Embryonic facial prominence (tissue), 1 donor: Measurements from ENCODE around the gene DIO1.

Experiments
- DNase-seq: peaks from one replicate; pipeline ENCODE4 v3.0.0-alpha.2; 2016; ENCODE audit errors: extremely low spot score

DIO1 gene

DNA sequence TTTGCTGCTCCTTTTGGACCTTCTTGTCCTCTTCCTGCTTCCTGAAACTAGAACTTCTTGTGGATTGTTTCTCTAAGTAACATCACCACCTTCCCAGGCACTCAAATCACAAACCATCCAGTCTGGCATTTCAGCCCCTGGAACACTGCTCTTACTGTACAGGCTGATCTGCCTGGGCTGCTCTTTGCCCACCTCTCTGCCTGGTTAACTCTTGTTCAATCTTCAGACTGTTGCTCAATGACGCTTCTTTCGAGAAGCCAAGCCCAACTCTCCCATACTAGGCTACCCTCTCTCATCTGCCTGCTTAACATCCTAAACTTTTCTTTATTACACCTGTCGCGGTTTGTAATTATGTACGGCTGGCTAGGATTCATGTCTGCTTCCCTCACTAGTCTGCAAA is 657 bp downstream of the DIO1 start:
- DNase-seq: no peak

DNA sequence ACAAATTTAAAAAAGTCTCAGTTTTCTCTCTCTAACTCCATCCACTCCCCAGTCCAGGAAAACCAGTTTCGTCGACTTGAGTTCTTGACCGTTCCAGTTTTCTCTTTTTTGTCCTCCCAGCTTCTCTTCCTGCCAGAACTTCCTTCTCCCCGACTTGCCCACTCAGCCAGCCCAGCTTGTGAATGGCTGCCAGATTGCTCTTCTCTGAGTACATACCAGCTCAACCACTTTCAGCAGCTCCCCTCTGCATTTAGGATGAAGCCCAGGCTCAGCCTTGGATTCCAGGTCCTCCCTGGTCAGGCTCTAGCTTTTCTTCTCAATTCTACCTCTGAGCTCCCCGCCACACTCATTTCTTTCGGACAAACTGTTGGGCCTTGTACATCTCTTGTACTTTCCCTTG is 1.4 kb downstream of the DIO1 start:
- no peak for DNase-seq

DNA sequence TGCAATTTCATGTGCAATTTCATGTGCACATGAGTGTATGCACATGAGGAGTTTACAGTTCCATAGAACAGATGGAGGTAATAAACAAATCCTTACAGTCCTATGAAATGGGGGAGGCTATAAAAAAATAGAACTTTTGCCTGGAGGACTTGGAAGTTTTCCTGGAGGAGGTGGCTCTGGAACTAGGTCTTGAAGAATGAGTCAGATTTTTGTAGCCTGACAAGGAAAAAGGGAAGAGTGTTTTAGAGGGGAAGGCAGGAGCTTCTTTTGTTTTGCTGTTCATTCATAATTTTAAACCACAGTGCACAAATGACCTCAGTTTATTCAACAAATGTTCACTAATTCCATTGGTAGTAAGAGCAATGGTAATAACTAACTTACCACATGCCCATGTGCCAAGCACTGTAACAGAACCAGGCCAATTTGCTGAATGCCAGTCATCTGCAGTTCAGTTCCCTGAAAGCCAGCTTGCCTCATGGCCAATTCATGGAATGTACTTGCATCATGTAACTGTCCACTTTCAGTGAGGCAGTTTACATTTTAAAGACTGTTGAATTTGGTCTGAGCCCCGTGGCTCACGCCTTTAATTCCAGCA is 2.7 kb downstream of the DIO1 start:
- no peak for DNase-seq

DNA sequence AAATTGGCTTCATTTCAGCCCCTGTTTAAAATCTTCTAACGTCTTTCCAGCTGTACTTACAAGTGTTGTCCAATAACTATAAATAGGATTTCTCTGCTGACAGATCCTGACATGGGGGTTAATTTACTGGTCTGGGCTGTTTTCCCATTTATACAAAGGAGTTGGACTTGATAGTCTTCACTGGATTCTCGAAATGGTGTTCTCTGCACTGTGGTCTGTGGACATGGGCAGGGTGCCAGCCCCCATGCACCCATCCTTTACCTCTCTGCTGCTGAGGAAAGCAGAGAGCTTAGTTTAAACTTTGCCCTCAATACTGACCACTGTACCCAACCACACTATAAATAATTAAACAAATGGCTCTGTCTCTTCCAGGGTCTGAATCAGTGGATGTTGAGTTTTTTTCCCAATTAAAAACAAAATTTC is 5.2 kb downstream of the DIO1 start:
- DNase-seq: no peak

DNA sequence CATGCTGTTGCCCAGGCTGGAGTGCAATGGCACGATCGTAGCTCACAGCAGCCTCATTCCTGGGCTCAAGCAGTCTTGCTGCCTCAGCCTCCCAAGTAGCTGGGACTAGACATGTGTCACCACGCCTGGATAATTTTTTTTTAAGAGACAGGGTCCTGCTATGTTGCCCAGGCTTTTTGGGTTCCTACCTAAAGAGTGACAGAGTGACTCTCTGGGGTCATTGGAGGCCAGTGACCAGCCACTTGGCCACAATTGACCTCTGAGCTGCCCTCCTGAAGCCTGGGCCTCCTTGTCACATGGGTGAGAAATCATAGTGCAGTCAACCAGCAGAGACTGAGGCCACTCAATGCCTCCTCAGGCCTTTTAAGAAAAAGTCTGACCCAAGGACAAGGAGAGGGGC is 5.7 kb downstream of the DIO1 start:
- DNase-seq: no peak

DNA sequence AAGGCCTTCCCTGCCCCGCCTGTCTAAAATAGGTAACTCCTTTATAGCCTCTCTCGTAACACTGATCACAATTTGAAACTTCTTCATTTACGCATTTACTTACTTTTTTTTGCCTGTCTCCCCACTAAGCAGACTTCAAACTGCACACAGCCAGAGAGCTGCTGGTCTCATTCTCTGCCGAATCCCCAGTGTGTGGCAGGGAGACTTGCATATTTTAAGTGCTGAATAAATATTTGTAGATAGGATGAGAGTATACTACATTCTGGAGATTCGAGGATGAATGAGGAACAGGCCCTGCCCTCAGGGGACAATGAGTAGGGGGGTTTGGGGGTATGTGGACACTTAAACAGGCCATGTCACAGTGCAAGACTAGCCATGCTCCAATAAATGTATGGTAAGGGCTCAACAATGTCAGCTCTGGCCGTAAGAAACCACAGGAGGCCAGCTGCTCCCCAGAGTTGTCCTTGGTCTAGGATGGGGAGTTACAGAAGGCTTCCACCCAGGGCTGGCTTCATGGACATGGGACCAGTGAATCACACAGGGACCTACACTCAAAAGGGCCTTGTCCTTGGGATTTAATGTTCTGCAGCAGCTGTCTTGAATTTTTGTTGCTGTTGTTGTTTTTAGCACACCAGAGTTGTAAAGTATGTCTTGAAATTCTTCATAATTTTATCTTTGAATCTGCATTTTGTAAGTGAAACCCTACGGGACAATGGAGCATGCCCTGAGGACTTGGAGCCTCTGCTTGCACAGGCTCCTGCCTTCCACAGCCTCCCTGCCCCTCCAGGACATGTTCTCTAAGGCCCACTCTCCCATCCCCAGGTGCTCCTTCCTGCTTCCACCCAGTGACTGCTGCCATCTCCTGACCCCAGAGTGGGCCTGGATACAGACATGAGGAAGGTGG is 8.5 kb downstream of the DIO1 start:
- DNase-seq: no peak

DNA sequence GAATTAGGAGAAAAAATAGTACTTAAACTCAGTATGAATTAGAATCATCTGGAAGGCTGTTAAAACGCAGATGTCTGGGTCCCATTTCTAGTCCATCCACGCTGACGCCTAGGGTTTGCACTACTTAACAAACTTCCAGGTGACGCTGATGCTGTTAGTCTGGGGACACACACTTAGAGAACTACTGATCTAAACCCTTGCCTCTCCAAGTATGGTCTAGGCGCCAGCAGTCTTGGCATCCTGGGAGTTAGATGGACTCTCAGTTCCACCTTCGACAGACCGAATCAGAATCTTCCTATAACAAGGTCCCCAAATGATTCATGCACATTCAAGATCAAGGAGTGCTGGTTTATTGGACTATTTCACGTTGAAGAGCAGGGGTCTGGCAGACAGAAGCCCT is 11.5 kb downstream of the DIO1 start:
- DNase-seq: no peak

DNA sequence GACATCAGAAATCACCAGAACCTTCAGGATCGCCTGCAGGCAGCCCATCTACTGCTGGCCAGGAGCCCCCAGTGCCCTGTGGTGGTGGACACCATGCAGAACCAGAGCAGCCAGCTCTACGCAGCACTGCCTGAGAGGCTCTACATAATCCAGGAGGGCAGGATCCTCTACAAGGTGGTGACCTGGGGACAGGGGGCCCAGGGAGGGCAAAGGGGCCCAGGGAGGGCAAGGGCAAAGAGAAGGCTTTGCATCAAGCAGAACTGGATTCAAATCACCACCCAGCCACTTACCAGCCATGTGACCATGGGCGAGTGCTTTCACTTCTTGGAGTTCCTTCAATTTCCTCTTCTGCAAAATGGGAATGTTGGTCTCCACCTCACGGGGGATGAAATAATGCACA is 12.1 kb downstream of the DIO1 start:
- DNase-seq: no peak

DNA sequence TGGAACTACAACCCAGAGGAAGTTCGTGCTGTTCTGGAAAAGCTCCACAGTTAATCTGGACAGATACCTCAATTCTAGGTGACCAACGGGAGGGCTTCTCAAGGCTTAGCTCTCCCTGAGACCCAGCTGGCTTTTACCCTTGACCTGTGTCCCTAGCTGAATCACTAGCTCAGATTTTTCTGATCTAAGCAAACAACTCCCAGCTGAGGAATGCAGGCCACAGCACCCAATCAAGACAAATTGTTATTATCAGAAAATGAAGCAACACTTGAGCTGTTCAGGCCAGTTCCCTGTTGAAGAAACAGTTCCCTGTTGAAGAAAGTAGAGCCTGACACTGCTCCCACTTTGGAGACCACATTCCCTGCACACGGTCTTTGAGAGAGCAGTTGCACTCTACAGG is 16.0 kb downstream of the DIO1 start:
- DNase-seq: no peak

DNA sequence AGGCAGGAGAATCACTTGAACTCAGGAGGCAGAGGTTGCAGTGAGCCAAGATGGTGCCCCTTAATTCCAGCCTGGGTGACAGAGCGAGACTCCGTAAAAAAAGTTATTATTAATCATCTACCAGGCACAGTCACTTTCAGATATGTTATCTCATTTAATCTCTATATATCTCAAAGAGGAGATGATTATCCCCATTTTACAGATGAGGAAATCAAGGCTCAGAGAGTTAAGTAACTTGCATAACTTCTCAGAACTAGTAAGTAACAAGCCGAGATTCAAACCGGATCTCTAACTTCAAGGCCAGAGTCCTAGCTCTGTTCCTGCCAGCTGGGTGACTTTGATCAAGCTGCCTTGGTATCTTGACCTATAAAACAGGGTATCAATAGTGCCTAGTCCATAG is 17.5 kb downstream of the DIO1 start:
- DNase-seq: no peak

DNA sequence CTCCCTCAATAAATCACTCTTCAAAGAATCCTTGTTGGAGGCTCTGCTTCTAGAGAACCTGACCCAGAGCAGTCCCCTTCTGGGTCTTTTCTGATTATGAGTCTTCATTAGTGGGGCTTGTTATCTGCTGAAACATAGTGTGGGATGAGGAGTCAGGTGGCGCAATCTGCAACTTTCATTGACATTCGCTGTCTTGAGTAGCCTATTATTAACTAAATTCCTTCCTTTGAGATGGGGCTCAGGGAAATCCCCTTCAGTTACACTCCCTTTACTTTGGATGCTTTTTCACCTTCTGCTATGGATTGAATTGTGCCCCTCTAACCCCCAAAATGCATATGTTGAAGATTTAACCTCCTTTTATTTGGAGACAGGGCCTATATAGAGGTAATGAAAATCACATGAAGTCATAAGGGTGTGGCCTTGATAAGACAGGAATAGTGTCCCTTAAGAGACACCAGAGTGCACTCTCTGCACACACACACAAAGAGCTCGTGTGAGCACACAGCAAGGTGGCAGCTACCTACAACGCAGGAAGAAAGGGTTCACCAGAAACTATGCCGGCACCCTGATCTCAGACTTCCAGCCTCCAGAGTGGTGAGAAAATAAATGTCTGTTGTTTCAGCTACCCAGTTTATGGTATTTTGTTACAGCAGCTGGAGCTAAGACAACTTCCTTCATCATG is 19.5 kb downstream of the DIO1 start:
- no peak for DNase-seq

DNA sequence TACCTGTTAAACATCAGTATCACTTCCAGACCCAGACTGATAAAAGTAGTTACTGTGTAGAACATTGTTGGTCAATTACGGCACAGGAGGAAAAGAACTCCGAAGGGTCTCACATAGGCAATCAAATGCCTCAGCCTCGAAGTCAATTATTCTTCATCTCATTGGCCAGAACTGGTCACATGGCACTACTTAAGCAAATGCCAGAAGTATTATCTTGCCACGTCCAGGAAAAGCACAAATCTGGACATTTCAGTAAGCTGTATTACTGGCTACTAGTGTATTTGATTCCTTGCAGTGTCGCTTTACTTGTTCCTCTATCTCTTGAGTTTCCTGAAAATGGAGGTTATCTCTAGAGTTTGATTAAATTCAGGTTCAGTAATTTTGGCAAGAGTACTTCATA is 24.4 kb downstream of the DIO1 start:
- no peak for DNase-seq

DNA sequence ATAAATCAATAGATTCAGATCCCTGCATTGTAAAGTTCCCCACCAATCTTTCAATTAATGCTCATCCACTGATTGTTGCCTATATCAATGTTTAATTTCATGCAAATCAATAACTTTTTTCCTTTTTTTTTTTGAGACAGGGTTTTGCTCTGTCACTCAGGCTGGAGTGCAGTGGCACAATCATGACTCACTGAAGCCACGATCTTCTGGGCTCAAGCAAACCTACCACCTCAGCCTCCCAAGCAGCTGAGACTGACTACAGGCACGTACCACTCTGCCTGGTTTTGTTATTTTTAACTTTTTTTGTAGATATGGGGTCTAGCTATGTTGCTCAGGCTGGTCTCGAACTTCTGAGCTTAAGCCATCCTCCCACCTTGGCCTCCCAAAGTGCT is 25.7 kb downstream of the DIO1 start:
- DNase-seq: no peak

DNA sequence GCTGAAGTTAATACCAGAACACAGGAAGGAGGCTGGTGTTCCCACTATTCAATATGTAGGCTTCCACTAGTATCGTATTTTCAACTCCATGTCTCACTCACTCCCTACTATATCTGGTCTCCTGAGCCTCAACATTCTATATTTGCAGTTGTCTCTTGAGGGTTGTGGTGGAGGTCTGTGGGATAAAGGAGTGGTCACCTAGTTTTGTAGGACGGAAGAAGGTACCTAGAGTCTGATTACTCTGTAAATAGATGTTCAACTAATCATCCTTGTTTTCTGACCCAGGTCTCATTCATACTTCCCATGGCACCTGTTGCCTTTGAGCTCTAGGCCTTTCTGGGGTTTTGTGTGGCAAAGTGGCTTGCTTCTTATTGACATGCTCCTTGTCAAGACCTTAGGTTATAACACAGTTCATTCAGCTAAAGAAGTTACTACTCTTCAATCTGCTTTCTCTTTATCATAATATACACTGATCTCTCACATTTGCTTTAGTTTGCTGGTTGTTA is 33.4 kb downstream of the DIO1 start:
- no peak for DNase-seq

DNA sequence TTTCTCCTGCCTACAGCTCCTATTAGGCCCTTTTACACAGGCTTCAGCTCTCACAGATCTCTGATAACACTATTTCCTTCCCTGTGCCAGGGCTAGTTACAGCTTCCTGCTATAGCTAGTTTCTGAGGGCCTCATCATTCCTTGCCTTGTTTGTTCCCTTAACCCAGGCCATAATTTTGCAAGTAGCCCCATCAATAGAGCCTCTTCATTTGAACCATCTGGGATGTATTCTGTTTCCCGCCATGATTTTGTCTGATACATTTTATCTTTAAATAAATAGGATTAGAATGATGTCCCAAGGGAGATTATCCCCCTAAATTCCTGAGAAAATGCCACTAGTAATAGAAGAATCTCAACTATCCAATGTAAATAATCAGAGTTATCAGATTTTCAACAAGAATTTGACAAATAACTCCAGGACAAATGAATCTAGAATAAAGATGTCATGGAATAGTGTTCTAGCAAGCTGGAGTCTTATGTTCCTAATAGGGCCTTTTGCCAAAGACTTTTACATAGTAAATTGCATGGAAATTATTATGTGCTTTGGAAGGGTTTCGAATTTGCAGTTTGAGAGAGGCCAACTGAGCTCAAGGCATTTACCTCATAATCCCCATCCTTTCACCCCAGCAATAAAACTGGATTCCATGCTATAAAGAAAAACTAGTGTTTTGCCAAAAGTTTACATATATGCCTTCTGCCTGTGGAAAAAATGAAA is 35.4 kb downstream of the DIO1 start:
- DNase-seq: no peak

DNA sequence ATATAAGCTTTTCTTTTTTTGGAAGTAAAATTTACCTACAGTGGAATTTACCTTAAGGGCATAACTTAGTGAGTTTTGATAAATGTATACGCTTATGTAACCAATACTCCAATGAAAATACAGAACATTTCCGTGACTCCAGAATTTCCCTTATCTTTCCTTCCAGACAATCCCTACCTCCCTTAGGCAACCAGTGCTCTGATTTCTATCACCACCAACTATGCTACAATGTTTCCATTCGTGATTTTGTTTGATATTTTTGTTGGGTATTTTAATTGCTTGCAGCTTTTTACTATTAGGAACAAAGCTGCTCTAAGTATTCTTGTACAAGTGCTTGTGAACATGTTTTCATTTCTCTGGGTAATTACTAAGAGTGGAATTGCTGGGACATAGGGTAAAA is 36.9 kb downstream of the DIO1 start:
- DNase-seq: no peak

DNA sequence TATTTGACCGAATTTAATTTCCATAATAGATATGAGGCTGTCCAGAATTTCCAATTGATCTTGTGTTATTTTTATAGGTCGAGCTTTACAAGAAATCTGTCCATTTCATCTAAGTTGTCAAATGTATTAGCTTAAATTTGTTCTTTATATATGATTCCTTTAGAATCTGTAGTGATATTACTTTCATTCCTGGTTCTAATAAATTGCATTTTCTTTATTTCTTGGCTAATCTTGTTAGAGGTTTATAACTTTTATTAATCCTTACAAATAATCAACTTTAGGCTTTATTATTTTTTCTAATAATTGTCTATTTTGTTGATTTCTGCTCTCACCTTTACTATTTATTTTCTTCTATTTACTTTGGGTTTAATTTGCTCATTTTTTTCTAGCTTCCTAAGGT is 37.5 kb downstream of the DIO1 start:
- DNase-seq: no peak

DNA sequence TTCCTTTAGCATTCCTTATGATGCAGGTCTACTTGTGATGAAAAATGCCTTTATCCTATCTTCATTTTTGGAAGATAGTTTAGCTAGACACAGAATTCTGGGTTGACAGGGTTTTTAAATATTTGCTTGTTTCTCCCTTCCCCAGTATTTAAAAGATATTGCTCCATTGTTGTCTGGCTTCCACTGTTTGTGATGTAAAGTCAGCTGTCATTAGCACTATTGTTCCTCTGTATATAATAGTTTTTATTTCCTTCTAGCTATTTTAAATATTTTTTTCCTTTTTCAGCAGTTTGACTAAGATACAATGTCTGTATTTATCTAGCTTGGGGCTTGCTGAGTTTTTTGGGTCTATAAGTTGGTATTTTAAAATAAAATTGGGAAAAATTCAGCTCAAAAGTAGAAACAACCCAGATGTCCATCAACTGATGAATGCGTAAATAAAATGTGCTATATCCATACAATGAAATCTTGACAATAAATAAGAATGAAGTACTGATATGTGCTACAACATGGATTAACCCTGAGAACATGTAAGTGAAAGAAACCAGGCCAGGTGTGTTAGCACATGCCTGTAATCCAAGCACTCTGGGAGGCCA is 40.3 kb downstream of the DIO1 start:
- no peak for DNase-seq

DNA sequence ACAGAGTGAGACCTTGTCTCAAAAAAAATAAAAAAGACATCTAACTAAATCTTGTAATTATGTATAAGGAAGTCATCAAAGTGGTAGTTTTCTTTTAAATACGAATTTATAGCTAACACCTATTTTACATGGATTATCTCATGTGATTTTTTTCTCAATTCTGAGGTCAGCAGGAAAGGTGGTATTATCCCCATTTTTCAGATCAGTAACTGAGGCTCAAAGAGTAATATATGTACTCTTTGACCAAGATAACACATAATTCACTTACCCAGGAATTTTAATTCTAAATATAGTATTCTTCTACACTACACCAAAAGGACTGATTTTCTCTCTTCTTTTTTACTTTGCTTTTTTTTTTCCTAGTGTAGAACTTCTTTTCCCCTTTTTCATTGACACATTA is 42.4 kb downstream of the DIO1 start:
- DNase-seq: no peak

DNA sequence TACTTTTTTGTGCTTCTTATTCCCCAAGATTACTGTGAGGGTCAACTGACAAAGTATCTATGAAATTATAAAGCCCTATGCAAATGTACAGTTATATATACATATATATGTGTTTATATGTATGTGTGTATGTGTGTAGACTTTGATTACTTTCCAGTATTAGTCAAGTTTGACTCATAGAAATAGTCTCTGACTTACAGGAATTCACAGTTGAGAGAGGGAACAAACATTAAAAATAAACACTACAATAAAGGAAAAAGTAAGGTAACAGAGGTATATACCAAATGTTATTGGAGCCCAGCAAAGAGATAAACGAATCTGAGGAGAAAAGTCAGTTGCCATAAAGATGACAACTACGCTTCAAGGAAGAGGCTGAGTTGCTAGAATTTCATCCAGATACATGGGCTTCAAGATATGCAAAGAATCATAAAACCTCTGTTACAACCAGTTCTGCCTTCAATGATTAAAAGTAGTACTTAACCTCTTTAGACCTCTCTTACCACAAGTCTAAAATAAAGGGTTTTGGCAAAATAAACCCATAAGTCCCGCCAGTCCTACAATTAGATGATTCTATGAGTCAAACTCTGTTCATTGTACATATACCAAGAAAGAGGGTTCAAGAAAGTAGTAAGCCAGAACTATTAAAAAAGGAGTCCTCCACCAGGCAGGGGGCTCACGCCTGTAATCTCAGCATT is 44.3 kb downstream of the DIO1 start:
- DNase-seq: no peak
